ENCODE measurements around the gene DOCK10.
"Not testable (repeated sequence)": the region's sequence is repeated elsewhere in the genome, so short reads cannot be mapped to it uniquely, and the experiment has no call there.

DOCK10 gene

GRCh38 chr2:224947566-224947965 is 94.7 kb downstream of the DOCK10 start:
- DNase-seq (ENCODE audit: low read depth in 2 of 2), result no peak

DNA sequence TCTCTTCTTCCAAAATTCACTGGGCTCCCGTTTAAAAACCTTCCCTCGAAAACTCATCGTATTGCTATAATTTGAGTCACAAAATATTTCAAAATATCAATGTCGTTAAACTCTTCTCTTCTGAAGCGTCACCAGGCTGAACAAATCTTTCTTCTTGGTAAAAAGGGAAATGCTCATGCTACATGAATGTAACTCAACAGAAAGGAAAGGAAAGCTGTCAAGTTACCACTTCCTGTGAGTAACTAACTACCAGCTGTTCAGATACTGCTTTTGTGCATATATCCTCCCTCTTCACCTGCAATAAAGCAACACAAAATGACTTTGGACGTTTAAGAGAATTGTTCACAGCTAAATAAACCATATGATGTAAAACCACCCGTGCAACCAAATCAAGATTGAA is 95.4 kb downstream of the DOCK10 start:
- DNase-seq (ENCODE audit: low read depth in 2 of 2), result no peak

DNA sequence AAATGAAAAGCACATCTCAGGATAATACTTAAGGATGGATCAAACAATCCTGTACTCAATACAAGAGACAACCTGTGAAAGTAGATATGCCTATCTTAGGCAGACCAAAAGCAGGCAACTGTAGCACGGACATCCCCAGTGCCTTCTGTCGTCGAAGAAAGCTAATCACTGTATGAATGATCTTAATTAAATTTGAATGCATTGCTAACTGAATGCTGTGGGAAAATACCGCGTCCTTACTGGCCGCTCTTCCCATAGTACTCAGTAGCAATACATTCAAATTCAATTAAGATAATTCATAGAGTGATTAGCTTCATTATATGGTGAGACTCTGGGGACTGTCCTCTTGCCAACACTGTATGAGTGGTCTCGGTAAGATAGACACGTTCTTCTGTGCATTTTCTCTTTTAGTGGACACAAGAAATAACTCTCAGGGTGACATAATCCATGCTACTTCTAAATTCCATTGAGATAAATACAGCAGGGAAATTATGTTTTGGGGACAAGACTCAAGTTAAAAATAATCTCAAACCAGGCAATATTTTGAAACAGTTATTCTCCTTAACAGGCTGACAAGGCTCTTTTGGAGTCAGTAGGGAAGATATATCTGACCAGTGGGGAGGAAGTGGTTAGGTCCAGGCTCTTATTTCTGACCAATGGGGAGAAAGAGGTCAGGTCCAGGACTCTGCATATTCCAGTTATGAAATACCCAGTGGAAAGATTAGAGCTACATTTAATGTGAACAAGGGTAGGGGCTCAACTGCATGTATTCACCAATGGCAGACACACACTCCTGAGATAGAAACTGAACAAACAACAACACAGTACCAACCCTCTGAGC is 97.3 kb downstream of the DOCK10 start:
- no peak for DNase-seq (ENCODE audit: low read depth in 2 of 2)

DNA sequence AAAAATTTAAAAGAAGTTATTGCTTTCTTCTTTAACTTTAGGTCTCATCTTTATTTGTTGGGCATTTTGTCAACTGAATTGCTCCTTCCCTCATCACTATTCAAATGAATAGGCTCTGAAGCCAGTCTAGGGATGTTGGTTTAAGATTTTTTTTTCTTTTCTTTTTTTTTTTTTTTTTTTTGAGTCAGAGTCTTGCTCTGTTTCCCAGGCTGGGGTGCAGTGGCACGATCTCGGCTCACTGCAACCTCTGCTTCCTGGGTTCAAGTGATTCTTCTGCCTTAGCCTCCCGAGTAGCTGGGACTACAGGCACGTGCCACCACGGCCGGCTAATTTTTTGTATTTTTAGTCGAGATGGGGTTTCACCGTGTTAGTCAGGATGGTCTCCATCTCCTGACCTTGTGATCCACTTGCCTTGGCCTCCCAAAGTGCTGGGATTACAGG is 98.6 kb downstream of the DOCK10 start:
- DNase-seq (ENCODE audit: low read depth in 2 of 2), result not testable (repeated sequence)

DNA sequence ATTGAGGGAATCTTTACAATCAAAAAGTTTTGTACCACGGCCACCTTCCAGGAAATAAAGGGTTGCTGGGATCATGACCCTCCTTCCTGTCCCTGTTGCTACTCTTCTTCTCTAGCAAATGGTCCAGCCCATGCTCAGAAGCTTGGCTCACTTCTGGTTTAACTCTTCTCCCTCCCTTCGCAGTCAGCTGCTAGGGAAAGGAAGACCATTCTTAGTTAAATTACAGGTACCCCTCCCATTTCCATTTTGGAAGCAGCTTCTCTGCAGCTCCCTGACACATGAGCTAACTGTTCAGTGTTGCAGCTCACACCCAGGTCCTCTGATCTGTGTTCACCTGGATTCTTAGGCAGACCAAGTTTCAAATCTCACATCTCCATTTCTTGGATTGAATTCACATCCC is 100.3 kb downstream of the DOCK10 start:
- DNase-seq (ENCODE audit: low read depth in 2 of 2), result no peak

- DNase-seq (ENCODE audit: low read depth in 2 of 2), result no peak
These were observed 101.7 kb downstream of the DOCK10 start for GRCh38 chr2:224940618-224941017.

DNA sequence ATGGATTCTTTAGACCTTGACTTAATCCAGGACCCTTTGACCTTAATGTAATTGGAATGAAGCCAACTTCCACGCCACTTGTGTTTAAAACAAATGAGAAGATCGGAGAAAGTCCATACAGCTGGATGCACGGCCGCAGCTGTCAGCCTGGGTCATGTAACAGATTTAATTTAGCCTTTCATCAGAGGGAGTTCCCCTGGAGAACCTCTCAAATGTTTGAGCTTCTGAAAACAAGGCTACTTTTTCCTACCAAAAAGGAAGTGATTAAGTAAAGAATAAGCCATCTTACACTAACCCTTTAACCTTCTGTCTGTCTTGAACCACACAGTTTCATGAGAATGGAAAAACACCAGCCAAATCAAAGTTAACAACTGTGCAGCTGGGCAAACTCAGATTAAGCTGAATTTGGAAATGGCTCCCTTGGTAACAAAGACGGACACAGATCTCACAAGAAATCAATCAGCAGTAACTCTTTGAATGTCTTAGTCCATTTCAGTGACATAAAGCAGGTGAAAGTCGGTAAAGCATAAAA is 103.6 kb downstream of the DOCK10 start:
- DNase-seq (ENCODE audit: low read depth in 2 of 2), result no peak

GRCh38 chr2:224937887-224938286 is 104.4 kb downstream of the DOCK10 start:
- DNase-seq (ENCODE audit: low read depth in 2 of 2), result no peak

- no peak for DNase-seq (ENCODE audit: low read depth in 2 of 2)
These were observed 107.6 kb downstream of the DOCK10 start for GRCh38 chr2:224934526-224935188.

- no peak for DNase-seq (ENCODE audit: low read depth in 2 of 2)
These were observed 108.8 kb downstream of the DOCK10 start for GRCh38 chr2:224933431-224933830.

GRCh38 chr2:224932522-224932921 is 109.7 kb downstream of the DOCK10 start:
- DNase-seq (ENCODE audit: low read depth in 2 of 2), result no peak

DNA sequence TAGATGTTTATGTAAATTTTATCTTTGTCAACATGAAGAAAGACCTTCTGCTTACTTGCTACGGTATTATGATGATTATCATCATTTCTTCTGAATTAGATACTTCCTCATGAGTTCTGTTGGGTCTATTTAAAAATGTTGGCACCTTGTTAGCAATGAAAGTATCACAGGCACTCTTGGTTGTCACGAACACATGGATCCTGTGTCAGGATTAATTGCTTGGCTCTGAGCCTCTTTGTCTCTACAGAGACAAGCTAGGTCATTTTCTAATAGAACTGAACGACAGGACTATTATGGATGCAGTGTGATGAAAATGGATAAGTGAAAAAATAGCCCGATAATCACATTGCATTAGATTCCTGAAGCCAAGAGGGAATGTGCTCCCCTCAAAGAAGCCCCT is 110.3 kb downstream of the DOCK10 start:
- DNase-seq (ENCODE audit: low read depth in 2 of 2), result no peak

DNA sequence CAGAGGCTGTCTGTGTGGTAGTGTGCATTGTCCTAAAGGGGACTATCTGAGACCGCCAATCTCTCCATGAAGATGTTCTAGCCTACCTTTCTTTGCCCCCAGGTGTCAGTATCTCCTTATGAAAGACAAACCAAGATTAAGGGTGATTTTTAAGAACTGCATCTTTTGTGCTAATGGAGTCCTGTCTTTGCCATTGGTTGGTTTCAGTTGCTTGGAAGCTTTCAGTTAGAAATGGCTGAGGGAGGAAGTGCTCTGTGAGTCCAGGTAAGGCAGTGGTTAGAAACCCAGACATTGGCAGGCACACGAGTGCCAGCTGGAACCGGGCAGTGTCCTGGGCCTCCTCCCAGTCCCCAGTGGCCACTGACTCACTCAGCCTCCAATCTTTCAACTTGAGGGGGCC is 111.3 kb downstream of the DOCK10 start:
- no peak for DNase-seq (ENCODE audit: low read depth in 2 of 2)

- no peak for DNase-seq (ENCODE audit: low read depth in 2 of 2)
These were observed 112.1 kb downstream of the DOCK10 start for GRCh38 chr2:224930124-224930523.

- no peak for DNase-seq (ENCODE audit: low read depth in 2 of 2)
These were observed 112.8 kb downstream of the DOCK10 start for GRCh38 chr2:224929512-224929911.

GRCh38 chr2:224927646-224928173 is 114.6 kb downstream of the DOCK10 start:
- DNase-seq (ENCODE audit: low read depth in 2 of 2), result peak; percentile 44 to 55

DNA sequence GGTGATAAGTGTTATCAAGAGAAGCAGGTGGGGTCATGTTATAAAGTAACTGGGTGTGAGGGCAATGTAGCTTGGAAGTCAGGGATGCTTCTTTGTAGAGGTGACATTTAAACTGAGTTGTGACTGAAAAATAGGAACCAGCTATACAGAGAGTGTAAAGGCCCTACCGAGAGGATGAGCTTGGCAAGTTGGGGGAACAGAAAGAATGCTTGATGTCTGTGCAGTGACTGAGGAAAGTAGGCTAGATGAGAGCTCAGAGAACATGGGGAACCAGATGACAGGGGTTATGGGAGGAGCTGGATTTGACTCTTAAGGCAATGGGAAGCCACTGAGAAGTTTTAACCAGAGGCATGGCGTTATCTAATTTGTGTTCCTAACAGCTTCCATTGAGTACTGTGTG is 115.3 kb downstream of the DOCK10 start:
- no peak for DNase-seq (ENCODE audit: low read depth in 2 of 2)

DNA sequence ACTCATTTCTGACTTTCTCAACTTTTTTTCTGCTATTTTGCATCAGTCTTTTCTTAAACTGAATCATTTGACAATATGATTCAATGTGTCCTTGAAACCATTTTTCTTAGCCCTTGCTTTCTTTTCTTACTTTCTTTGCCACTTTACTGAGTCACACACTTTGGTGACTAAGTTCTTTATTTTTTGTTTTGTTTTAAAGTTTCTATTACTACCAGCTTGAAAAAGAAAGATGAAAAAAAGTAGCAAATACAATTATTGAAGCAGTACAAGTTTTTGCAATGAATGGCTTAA is 116.5 kb downstream of the DOCK10 start:
- DNase-seq (ENCODE audit: low read depth in 2 of 2), result no peak

- DNase-seq (ENCODE audit: low read depth in 2 of 2), result no peak
These were observed 117.0 kb downstream of the DOCK10 start for GRCh38 chr2:224925061-224925809.

DNA sequence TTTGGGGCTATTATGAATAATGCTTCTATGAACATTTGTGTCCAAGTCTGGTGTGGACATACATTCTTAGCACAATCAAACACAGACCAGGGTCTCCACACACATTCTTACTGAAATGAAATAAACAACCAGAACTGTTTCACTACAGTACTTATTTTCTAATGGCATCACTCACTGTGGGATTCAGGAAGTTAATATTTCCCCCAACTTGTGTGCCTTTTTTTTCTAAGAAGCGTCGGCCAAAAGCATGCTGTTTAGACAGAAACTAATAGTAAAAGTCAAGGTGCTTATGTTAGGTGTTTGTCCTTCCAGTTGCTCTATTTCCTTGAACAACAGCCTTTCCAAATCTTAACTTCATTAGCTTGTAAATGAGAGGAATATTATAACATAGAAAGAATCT is 117.6 kb downstream of the DOCK10 start:
- no peak for DNase-seq (ENCODE audit: low read depth in 2 of 2)

DNA sequence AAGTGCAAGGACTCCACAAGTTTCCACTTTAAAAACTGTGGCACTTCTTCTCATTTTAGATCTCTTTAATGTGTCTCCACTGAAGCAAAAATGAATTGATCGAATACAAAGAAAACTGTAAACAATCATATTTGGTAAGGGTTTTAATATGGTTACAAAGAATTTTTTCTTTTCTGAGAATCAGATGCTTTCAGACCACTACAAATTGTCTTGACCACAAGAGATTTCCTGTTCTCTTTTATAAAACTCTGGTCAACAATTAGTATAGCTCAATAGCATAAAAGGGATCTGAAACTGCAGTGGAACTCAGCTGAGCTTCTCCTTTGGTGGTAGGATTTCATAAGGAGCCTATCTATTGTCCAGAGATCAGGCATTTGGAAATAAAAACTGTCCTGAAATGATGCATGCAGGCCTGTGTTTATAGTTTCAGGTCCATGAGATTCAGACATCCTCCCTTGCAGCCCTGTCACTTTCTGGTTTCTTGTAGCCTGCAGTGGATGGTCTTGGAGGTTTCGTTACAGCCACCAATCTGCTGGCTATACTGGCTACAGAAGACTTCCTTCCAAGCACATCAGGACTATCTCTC is 120.0 kb downstream of the DOCK10 start:
- DNase-seq (ENCODE audit: low read depth in 2 of 2), result no peak
